SK-N-SH treated with all-trans-retinoic acid at 6 μM for 48 hours (cell line): ENCODE measurements around the gene HEMK1.
A peak's percentile ranks its signal among the peaks of the same experiment; 100 is the strongest.

Source experiments
- ATAC-seq: fragments of 200-7000 bp; cut with Tn5 transposase; 3 replicates; pipeline ENCODE4 v1.9.1; 2020; ENCODE audit warnings: mild to moderate bottlenecking, moderate library complexity
- ARNTL ChIP-seq: fragments of 450-650 bp; formaldehyde crosslinking; IDR thresholded peaks from 2 replicates; pipeline ENCODE4 v1.5.0; 2020; ENCODE audit warnings: low read depth, mild to moderate bottlenecking, moderate library complexity, borderline replicate concordance
- BACH2 ChIP-seq: fragments of 250-450 bp; sonication (Bioruptor Pico); IDR thresholded peaks from 2 replicates; pipeline ENCODE4 v1.9.0; 2021; ENCODE audit warnings: mild to moderate bottlenecking, borderline replicate concordance
- CREB5 ChIP-seq: fragments of 250-450 bp; sonication (Bioruptor Pico); IDR thresholded peaks from 2 replicates; pipeline ENCODE4 v1.5.1; 2020; ENCODE audit warnings: low read depth, mild to moderate bottlenecking, moderate library complexity
- CSDC2 ChIP-seq: fragments of 250-450 bp; sonication (Bioruptor Pico); IDR thresholded peaks from 2 replicates; pipeline ENCODE4 v1.5.0; 2020; ENCODE audit warnings: mild to moderate bottlenecking, moderate library complexity
- CSRNP3 ChIP-seq: fragments of 250-450 bp; sonication (Bioruptor Pico); IDR thresholded peaks from 2 replicates; pipeline ENCODE4 v1.5.1; 2021; ENCODE audit warnings: mild to moderate bottlenecking, moderate library complexity
- GLIS3 ChIP-seq: fragments of 250-450 bp; sonication (Bioruptor Pico); IDR thresholded peaks from 2 replicates; pipeline ENCODE4 v1.5.0; 2020; ENCODE audit warnings: mild to moderate bottlenecking, moderate library complexity
- ISL1 ChIP-seq: fragments of 250-450 bp; sonication (Bioruptor Pico); IDR thresholded peaks from 2 replicates; pipeline ENCODE4 v2.1.2; 2022; ENCODE audit warnings: mild to moderate bottlenecking, moderate library complexity
- OSR1 ChIP-seq: fragments of 250-450 bp; sonication (Bioruptor Pico); IDR thresholded peaks from 2 replicates; pipeline ENCODE4 v1.8.0; 2022; ENCODE audit warnings: moderate library complexity, mild to moderate bottlenecking, inconsistent platforms
- PPARA ChIP-seq: fragments of 250-450 bp; sonication (Bioruptor Pico); IDR thresholded peaks from 2 replicates; pipeline ENCODE4 v1.5.0; 2020; ENCODE audit warnings: mild to moderate bottlenecking, borderline replicate concordance
- RARB ChIP-seq: fragments of 250-450 bp; sonication (Bioruptor Pico); IDR thresholded peaks from 2 replicates; pipeline ENCODE4 v1.8.0; 2021; ENCODE audit warnings: mild to moderate bottlenecking, moderate library complexity
- TCF4 ChIP-seq: fragments of 250-450 bp; sonication (Bioruptor Pico); IDR thresholded peaks from 2 replicates; pipeline ENCODE4 v1.8.0; 2021; ENCODE audit warnings: mild to moderate bottlenecking, moderate library complexity, borderline replicate concordance
- ZC3H10 ChIP-seq: fragments of 250-450 bp; sonication (Bioruptor Pico); IDR thresholded peaks from 2 replicates; pipeline ENCODE4 v1.5.1; 2021; ENCODE audit warnings: mild to moderate bottlenecking, moderate library complexity
- ZFP30 ChIP-seq: fragments of 450-650 bp; formaldehyde crosslinking; IDR thresholded peaks from 2 replicates; pipeline ENCODE4 v1.5.0; 2022; ENCODE audit warnings: mild to moderate bottlenecking, moderate library complexity
- ZNF565 ChIP-seq: fragments of 450-650 bp; formaldehyde crosslinking; conservative IDR thresholded peaks from 2 replicates; pipeline ENCODE4 v1.5.0; 2020; ENCODE audit warnings: low read depth, mild to moderate bottlenecking, moderate library complexity
- ZNF70 ChIP-seq: fragments of 450-650 bp; formaldehyde crosslinking; IDR thresholded peaks from 2 replicates; pipeline ENCODE4 v1.5.0; 2020; ENCODE audit warnings: mild to moderate bottlenecking, moderate library complexity
- ZNF8 ChIP-seq: fragments of 450-650 bp; formaldehyde crosslinking; IDR thresholded peaks from 2 replicates; pipeline ENCODE4 v1.5.0; 2020; ENCODE audit warnings: mild to moderate bottlenecking, moderate library complexity
- TF ChIP-seq, protein P1 (sequence below): fragments of 250-450 bp; sonication (Bioruptor Pico); IDR thresholded peaks from 2 replicates; pipeline ENCODE4 v1.5.0; 2020; ENCODE audit warnings: mild to moderate bottlenecking, moderate library complexity
- TF ChIP-seq, protein P2 (sequence below): fragments of 250-450 bp; sonication (Bioruptor Pico); IDR thresholded peaks from 2 replicates; pipeline ENCODE4 v1.8.0; 2020; ENCODE audit warnings: mild to moderate bottlenecking, moderate library complexity, borderline replicate concordance

The HEMK1 gene

GRCh38 chr3:50530001-50530970, 39.0 kb upstream of the HEMK1 start:
- ATAC-seq = no peak
- TF ChIP-seq, protein P1, sequence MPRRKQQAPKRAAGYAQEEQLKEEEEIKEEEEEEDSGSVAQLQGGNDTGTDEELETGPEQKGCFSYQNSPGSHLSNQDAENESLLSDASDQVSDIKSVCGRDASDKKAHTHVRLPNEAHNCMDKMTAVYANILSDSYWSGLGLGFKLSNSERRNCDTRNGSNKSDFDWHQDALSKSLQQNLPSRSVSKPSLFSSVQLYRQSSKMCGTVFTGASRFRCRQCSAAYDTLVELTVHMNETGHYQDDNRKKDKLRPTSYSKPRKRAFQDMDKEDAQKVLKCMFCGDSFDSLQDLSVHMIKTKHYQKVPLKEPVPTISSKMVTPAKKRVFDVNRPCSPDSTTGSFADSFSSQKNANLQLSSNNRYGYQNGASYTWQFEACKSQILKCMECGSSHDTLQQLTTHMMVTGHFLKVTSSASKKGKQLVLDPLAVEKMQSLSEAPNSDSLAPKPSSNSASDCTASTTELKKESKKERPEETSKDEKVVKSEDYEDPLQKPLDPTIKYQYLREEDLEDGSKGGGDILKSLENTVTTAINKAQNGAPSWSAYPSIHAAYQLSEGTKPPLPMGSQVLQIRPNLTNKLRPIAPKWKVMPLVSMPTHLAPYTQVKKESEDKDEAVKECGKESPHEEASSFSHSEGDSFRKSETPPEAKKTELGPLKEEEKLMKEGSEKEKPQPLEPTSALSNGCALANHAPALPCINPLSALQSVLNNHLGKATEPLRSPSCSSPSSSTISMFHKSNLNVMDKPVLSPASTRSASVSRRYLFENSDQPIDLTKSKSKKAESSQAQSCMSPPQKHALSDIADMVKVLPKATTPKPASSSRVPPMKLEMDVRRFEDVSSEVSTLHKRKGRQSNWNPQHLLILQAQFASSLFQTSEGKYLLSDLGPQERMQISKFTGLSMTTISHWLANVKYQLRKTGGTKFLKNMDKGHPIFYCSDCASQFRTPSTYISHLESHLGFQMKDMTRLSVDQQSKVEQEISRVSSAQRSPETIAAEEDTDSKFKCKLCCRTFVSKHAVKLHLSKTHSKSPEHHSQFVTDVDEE = no peak

DNA sequence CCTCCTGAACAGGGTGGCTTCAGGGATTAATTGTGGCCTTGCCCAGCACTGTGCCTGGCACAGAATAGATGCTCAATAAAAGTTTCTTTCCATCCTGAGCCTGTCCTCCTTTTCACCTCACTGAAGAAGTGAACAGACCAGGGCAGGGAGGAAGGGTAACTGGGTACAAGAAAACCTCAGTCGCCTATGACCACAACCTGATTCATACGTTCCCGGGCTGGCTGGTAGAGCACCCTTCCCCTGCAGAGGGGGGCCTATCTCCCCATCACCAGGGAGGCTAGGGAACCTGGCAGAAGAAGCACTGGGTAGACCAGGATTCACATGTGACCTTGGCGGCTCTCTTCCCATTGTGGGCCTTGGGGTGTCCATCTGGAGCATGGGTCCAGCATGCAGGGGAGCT, 38.1 kb upstream of the HEMK1 start:
- no peak for ATAC-seq
- TF ChIP-seq, protein P2, sequence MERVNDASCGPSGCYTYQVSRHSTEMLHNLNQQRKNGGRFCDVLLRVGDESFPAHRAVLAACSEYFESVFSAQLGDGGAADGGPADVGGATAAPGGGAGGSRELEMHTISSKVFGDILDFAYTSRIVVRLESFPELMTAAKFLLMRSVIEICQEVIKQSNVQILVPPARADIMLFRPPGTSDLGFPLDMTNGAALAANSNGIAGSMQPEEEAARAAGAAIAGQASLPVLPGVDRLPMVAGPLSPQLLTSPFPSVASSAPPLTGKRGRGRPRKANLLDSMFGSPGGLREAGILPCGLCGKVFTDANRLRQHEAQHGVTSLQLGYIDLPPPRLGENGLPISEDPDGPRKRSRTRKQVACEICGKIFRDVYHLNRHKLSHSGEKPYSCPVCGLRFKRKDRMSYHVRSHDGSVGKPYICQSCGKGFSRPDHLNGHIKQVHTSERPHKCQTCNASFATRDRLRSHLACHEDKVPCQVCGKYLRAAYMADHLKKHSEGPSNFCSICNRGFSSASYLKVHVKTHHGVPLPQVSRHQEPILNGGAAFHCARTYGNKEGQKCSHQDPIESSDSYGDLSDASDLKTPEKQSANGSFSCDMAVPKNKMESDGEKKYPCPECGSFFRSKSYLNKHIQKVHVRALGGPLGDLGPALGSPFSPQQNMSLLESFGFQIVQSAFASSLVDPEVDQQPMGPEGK (CRISPR knock-in tag) = no peak
- TF ChIP-seq ZNF70 (CRISPR knock-in tag) (no peak), GLIS3 (CRISPR knock-in tag) (no peak), CSRNP3 (CRISPR knock-in tag) (no peak), RARB (CRISPR knock-in tag) (no peak), ZNF565 (CRISPR knock-in tag) (no peak), ARNTL (CRISPR knock-in tag) (no peak), BACH2 (CRISPR knock-in tag) (no peak), CREB5 (CRISPR knock-in tag) (no peak), ZC3H10 (no peak), OSR1 (no peak), TCF4 (CRISPR knock-in tag) (no peak), PPARA (CRISPR knock-in tag) (no peak), CSDC2 (CRISPR knock-in tag) (no peak), ZFP30 (CRISPR knock-in tag) (no peak)

DNA sequence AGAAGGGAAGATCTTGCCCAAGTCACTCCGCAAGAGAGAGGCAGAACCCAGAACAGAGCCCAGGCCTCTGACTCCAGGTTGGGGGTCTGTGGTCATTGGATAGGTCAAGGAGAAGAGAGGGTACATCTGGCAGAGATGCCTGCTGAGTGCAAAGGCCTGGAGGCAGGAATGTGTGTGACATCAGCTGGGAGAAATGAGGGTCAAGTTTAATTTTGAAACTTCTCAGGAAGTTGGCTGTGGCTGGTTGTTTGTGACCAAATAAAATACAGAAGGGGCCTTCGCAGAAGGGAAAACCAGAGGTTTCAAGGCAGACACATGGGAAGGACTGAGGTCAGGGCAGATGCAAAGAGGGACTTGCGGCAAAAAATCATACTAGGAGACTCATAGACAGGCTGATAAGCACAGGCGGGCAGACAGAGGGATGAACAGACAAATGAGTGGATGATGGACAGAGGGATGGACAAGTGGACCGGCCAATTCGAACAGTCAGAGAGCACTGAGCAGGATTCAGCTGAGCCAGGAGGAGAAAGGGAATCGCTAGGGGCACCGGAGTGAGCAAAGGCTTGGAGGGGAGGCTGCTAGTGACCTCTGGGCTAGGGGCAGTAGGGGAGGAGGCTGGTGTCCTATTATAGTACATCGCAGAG, 37.1 kb upstream of the HEMK1 start:
- TF ChIP-seq ZNF565 (CRISPR knock-in tag) (no peak), ZNF8 (no peak), CSRNP3 (CRISPR knock-in tag) (no peak), ARNTL (CRISPR knock-in tag) (no peak), TCF4 (CRISPR knock-in tag) (no peak), CREB5 (CRISPR knock-in tag) (no peak), ZC3H10 (no peak), CSDC2 (CRISPR knock-in tag) (no peak), ZFP30 (CRISPR knock-in tag) (no peak), PPARA (CRISPR knock-in tag) (no peak), OSR1 (no peak), GLIS3 (CRISPR knock-in tag) (no peak), ISL1 (CRISPR knock-in tag) (no peak)
- TF ChIP-seq, protein P2 (CRISPR knock-in tag) = no peak
- TF ChIP-seq, protein P1 = no peak
- ATAC-seq = peak; percentile 26; the same call in 1 of the 3 replicates
